Choroid plexus epithelial cell (primary cell): ENCODE measurements around the gene HEY2.

Experiments used
- DNase-seq: peaks from one replicate; pipeline ENCODE4 v3.0.0-alpha.2; 2010; ENCODE audit warnings: low read depth
- H3K4me3 ChIP-seq: 2 replicates; pipeline ENCODE4 v1.5.1; 2011; ENCODE audit warnings: low read depth, mild to moderate bottlenecking, control low read depth, low read length, moderate library complexity
- CTCF ChIP-seq: conservative IDR thresholded peaks from 2 replicates; pipeline ENCODE4 v1.5.1; 2011; ENCODE audit warnings: low read depth, mild to moderate bottlenecking, control low read depth, inconsistent platforms, low read length, moderate library complexity

The HEY2 gene

DNA sequence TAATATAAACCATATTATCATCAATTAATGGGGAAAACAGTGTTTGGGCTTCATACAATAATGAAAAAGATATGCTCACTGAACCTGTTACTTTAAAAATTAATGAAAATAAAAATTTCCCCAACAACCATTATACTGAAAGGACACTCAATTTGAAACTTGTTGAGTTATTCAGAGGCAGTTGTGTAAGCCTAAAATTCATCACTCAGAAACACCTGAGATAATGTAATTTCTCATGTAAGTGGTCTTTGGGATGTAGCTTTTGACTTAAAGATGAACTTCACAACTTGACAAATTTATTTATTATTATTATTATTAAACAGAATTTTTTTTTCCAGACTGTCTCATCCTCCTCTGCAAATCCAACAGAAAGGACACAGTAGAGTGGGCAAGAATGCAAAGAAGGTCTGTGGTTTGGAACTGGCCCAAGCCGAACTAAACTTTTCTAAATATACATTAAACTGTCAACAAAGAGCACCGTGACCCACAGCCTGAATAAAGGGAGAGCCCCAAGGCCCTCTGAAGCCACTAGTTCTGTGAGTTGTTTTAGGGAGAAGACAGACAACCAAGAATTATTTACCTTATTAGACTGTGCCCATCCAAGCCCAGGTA, 32.2 kb upstream of the HEY2 start:
- DNase-seq = peak; percentile 20
- TF ChIP-seq CTCF = no peak
- H3K4me3 ChIP-seq = no peak overlapping the region

GRCh38 chr6:125718109-125718508, 31.3 kb upstream of the HEY2 start:
- no peak overlapping the region for H3K4me3 ChIP-seq
- TF ChIP-seq CTCF = no peak
- DNase-seq = no peak

- DNase-seq = peak; percentile 6
- H3K4me3 ChIP-seq = no peak overlapping the region
- no peak for TF ChIP-seq CTCF
Measured at GRCh38 chr6:125722886-125723285, 26.5 kb upstream of the HEY2 start.

GRCh38 chr6:125727216-125727615, 22.2 kb upstream of the HEY2 start:
- no peak overlapping the region for H3K4me3 ChIP-seq
- no peak for TF ChIP-seq CTCF

DNA sequence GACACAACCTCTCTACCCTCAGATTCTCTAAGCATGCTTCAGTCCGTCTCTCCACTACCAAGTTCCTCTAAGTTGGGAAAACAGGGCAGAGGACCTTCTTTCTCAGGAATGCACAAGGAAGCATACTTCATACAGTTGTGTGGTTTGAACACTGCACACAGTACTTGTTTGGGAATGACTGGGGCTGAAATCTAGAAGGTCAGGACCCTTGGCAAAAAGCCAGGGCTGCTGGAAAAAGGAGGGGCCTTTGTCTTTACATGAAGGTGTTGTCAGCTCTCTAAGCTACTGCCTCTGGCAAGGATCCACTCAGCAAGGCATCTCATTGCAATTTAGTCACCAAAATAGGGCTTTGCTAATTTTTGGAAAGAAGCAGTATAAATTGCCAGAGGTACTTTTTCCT, 20.7 kb upstream of the HEY2 start:
- DNase-seq = peak; percentile 47
- no peak overlapping the region for H3K4me3 ChIP-seq
- no peak for TF ChIP-seq CTCF

More at GRCh38 chr6:125727216-125727615, 22.2 kb upstream of the HEY2 start:
- no peak for DNase-seq

DNA sequence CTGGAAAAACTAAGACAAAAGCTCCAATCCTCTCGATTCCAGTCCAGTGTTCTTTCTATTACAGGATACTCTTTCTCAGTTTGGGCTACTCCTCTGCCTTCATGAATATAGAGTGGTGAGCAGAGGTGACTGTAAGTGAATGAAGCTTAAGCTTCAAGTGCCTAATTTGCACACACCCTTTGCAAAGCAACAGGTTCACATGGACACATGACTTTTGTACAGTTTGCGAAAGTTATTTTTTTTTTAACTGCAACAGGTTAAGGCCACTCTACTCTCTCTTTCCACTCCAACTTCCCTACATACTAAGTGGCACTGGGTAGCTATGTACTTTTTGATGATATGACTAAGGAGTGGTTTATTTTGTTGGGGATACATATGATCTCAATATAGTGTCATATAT, 19.4 kb upstream of the HEY2 start:
- DNase-seq = no peak
- no peak overlapping the region for H3K4me3 ChIP-seq
- TF ChIP-seq CTCF = no peak

DNA sequence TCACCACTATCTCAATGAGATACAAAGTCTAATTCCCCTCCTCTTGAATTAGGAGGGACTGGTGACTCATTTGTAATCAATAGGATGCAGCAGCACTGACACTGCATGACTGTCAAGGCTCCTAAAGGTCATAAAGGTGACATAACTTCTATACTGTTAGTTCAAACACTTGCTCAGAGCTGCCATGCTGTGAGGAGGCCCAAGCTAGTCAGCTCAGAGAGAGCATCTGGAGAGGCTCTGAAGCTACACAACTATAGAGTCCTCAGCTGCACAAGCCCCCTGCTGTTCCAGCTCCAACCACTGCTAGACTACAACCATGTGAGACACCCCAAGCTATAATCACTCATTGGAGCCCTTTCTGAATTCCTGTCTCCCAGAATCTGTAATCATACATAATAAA, 17.0 kb upstream of the HEY2 start:
- no peak for TF ChIP-seq CTCF
- H3K4me3 ChIP-seq = no peak overlapping the region
- DNase-seq = no peak
